ENCODE results near the gene C19orf38. TPM values are rescaled to one million over a fixed set of nuclear protein-coding genes. Genes with fewer than 3 reads are reported as not detected.

Gene C19orf38
- total and polyA plus RNA-seq, 2 of the 4 experiments (the other 2 are of a cell fraction): 0.18 to 0.19 TPM

DNA sequence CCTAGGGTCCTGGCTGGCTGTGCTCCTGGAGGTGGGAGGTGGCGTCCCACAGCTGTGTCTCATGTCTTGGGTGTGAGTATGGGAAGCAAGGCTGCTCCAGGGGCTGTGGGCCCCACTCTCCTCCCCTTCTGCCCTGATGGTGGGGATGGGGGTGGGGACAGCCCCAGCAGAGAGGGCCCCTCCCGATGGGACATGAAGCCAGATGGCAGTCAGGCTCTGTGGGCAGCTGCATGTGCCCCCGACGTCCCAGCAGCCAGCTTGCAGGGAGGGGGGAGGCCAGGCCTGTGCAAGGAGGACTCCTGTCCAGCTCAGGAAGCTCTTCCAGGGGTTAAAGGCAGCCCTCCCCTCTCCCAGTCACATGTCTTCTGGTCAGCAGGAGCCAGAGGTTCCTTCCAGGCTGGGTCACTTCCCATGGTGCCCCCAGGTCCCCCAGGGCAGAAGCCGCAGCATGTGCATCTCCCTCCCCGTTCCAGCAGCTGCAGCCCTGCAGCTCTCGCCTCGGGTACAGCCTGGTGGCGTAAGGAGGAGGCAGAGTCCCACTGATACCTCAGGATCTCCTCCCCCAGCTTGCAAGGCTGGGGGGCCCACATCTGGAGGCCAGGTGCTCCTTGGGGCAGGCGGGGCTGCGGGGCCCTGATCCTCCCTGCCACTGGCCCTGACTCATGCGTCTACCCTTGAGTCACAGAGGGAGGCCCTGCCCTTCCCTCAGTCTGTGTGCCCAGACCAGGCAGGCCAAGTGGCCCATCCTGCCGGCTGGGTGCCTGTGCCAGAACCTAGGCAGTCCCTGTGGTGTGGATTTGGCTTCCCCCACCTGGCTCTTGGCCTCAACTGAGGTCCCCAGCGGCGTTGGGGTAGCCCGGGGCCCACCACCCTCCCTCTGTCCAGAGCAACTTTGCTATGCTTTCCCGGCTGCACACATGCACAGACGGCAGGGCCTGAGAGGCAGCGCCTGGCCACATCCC is 67.2 kb downstream of the C19orf38 start:
- Histone ChIP-seq H3K27ac (ENCODE audit: insufficient read depth, low read length) (0 out of 2 replicates have a peak overlapping the region, but pooled peaks have one; percentile 10), H2AK9ac (replicated peaks; ENCODE audit: low read depth, low read length, poor library complexity) (peak overlapping the region; percentile 87), H3K4me1 (ENCODE audit: control insufficient read depth, insufficient read depth, low read length) (peaks cover 12% of the 10 kb centered on the region), H4K20me1 (ENCODE audit: insufficient read depth, low read length) (peaks cover 14% of the 10 kb centered on the region), H4K91ac (ENCODE audit: insufficient read depth, low read depth, low read length) (no peak overlapping the region), H3K14ac (replicated peaks; ENCODE audit: low read depth, low read length) (no peak overlapping the region), H4K8ac (ENCODE audit: low read depth in 2 of 2, low read length in 2 of 2) (no peak overlapping the region), H3K36me3 (ENCODE audit: control insufficient read depth, insufficient read depth, low read length) (peaks cover 51% of the 10 kb centered on the region), H2BK20ac (ENCODE audit: low read depth, low read length) (no peak overlapping the region), H3K4me2 (ENCODE audit: low read depth, low read length) (no peak overlapping the region), H3K23ac (ENCODE audit: low read depth, low read length) (no peak overlapping the region), H2BK120ac (ENCODE audit: low read depth, low read length) (no peak overlapping the region), H3K4me3 (ENCODE audit: insufficient read depth, low read depth, low read length) (no peak overlapping the region), H3K56ac (ENCODE audit: extremely low read depth, insufficient read depth, low read length) (no peak overlapping the region), H4K5ac (ENCODE audit: low read depth, low read length) (no peak overlapping the region), H3K4ac (ENCODE audit: low read depth, low read length) (no peak overlapping the region; the same call in 1 of the 2 replicates), H2AFZ (replicated peaks; ENCODE audit: low read length, poor library complexity) (peak overlapping the region; percentile 70), H3K27me3 (ENCODE audit: control insufficient read depth, insufficient read depth, low read length) (no peaks in the 10 kb centered on the region), H3K9me1 (ENCODE audit: insufficient read depth, low read length) (no peaks in the 10 kb centered on the region), H3K18ac (ENCODE audit: low read depth, low read length) (no peak overlapping the region), H2BK5ac (ENCODE audit: low read depth, low read length, poor library complexity, severe bottlenecking) (peak overlapping the region; percentile 21), H3K79me1 (ENCODE audit: low read depth in 1 of 2, low read length in 2 of 2) (peaks cover 9 to 27% of the 10 kb centered on the region in 2 experiments; a peak in 3 of 4 replicates), H2BK15ac (ENCODE audit: low read depth, low read length) (no peak overlapping the region), H3K9ac (ENCODE audit: low read depth, low read length) (no peak overlapping the region), H3K9me3 (ENCODE audit: control insufficient read depth, insufficient read depth, low read length) (no peaks in the 10 kb centered on the region), H2AK5ac (ENCODE audit: low read depth, low read length) (peak overlapping the region; percentile 46; the same call in 1 of the 2 replicates)
- ChIA-PET CTCF (interaction anchor here (0.8 to 1.5 kb wide), 3 partner anchors 17 to 51 kb away, joined by 3 to 6 read pairs (median 4); partner anchors contain the start of gene CARM1), POLR2A (ENCODE audit: unreplicated experiment) (no interaction called here)
- 78% methylated on average over 7 of the region's 19 CpGs; no CpG with 5 or more reads in 1 of the 2 experiments for WGBS, 2 experiments (ENCODE audit: extremely low coverage in 2 of 2, insufficient read length in 1 of 2)
- peak; percentile 88 for ATAC-seq (ENCODE audit: low read depth)
- peak; percentile 86 for DNase-seq
- dilution Hi-C loops (cut with HindIII; ENCODE audit: low sequenced_read_pairs, unreplicated experiment) (no loop called here), intact Hi-C loops (cut with micrococcal nuclease) (no loop called here), in situ Hi-C loops (cut with MboI; ENCODE audit: low sequenced_read_pairs) (no loop called here)
- TF ChIP-seq, protein P1, sequence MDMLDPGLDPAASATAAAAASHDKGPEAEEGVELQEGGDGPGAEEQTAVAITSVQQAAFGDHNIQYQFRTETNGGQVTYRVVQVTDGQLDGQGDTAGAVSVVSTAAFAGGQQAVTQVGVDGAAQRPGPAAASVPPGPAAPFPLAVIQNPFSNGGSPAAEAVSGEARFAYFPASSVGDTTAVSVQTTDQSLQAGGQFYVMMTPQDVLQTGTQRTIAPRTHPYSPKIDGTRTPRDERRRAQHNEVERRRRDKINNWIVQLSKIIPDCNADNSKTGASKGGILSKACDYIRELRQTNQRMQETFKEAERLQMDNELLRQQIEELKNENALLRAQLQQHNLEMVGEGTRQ (IDR thresholded peaks at IDR 0.05; ENCODE audit: low read depth, low read length): no peak
- TF ChIP-seq, protein P2, sequence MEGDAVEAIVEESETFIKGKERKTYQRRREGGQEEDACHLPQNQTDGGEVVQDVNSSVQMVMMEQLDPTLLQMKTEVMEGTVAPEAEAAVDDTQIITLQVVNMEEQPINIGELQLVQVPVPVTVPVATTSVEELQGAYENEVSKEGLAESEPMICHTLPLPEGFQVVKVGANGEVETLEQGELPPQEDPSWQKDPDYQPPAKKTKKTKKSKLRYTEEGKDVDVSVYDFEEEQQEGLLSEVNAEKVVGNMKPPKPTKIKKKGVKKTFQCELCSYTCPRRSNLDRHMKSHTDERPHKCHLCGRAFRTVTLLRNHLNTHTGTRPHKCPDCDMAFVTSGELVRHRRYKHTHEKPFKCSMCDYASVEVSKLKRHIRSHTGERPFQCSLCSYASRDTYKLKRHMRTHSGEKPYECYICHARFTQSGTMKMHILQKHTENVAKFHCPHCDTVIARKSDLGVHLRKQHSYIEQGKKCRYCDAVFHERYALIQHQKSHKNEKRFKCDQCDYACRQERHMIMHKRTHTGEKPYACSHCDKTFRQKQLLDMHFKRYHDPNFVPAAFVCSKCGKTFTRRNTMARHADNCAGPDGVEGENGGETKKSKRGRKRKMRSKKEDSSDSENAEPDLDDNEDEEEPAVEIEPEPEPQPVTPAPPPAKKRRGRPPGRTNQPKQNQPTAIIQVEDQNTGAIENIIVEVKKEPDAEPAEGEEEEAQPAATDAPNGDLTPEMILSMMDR (conservative IDR thresholded peaks at IDR 0.05; ENCODE audit: low read depth, low read length): peak; percentile 30; the same call in 1 of the 2 replicates
- no peak for TF ChIP-seq BHLHE40 (IDR thresholded peaks at IDR 0.05; ENCODE audit: low read depth, low read length)
- TF ChIP-seq CEBPB (IDR thresholded peaks at IDR 0.05; ENCODE audit: low read depth, low read length): no peak
- peak; percentile 54; the same call in 1 of the 2 replicates for TF ChIP-seq FOS (IDR thresholded peaks at IDR 0.05; ENCODE audit: low read depth, low read length)
- no peak for TF ChIP-seq RFX5 (IDR thresholded peaks at IDR 0.05; ENCODE audit: low read depth, low read length)
- no TSS peak for BruUV-seq (replicated peaks)

Measured in IMR-90 (cell line).